ENCODE measurements around the gene TYK2. TPM values are rescaled to one million over a fixed set of nuclear protein-coding genes. Genes with fewer than 3 reads are reported as not detected.

TYK2 gene
- total RNA-seq, 1 experiment from 2014 or later: 108 TPM

DNA sequence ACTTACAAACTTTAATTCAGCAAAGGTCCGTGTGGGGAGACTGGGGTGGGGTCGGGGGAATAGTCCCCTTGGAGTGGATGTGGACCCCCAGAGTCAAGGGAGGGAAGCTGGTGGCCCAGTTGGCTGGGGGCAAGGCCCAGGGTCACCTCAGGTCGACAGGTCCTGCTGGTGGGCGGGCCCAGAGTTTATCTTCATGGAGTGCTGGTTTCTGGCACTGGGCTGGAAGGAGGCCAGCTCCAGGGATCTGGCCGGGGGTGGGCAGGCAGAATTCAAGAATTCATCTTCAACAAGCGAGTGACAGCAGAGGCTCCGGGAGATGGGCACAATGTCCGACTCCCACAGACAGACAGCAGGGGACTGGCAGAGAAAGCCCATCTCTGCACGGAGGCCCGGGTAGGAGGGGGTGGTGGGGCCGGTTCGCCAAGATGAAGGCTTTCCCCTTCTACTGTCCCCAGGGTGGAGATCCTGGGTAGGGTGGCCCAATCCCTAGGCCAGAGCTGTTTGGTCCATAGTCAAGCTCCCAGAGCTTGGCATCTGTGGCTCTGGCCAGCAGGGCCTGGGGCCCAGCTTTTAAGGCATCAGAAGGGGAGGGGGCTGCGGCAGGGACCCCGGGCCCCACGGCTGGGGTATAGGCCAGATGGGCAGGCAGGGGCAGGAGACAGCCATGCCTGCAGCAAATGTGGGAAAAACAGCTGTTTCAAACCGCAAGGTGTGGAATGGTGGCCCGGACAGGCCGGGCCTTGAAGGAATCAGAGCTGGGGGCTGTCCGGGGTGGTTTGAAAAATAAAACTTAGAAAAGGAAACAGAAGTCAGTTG, 63.9 kb downstream of the TYK2 start:
- Histone ChIP-seq H3K9me3 (ENCODE audit: low read length) (no peaks in the 10 kb centered on the region), H3K4me1 (ENCODE audit: low read length) (peaks cover 16% of the 10 kb centered on the region), H3K4me3 (ENCODE audit: low read length) (peak overlapping the region; percentile 93; the same call in 1 of the 2 replicates), H3K79me2 (ENCODE audit: low read length) (peaks cover 12% of the 10 kb centered on the region), H3K4me2 (ENCODE audit: low read depth, low read length, poor library complexity, severe bottlenecking) (peak overlapping the region; percentile 98), H3K9ac (ENCODE audit: low read length) (peak overlapping the region; percentile 88), H3K27ac (ENCODE audit: low read length) (no peak overlapping the region), H3K36me3 (ENCODE audit: insufficient read depth, low read length) (peaks cover 6% of the 10 kb centered on the region), H3K27me3 (ENCODE audit: low read length) (no peaks in the 10 kb centered on the region), H2AFZ (ENCODE audit: low read length) (no peak overlapping the region), H3K9me2 (replicated peaks; ENCODE audit: insufficient read depth, low read length) (no peaks in the 10 kb centered on the region), H4K20me1 (ENCODE audit: insufficient read depth, low read depth, low read length) (no peaks in the 10 kb centered on the region)
- no peak for DNase-seq

DNA sequence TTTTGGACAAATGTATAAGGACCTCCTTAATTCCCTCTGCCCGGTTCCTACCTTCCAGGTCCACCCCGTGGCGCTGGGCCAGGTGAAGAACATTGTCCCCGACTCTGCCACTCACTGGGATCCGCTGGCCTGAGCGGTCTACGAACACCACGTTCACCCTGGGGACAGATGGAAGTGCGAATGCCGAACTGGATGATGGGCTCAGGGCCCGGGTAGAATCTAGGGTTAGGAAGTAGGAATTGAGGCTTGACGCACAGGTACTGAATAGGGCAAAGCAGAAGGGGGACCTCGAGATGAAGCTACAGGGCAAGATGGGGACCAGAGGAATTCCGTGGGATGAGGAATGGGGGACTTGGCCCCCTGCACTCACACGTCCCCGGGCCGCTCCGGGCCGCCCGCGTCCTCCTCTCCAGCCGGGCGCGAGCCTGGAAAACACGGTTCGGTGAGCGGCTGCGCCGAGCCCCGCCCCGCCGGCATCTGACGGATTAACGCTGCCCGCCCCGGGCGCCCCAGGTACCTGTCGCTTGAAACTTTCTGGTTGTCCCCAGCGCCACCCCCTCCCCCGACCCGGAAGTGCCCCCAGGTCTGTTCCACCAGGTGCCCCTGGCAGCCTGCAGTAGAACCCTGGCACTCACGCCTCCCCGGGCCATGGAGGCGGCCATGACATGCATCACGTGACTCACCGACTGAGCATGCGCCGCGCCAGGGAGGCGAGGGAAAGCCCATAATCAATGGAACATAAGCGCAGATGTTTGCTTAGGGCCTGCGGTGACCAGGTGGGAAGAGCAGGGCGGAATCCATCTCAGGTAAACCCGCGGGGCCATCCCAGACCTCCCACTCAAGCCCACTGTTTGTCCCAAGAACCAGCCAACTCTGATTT, 64.8 kb downstream of the TYK2 start, which contains the start of gene FDX2:
Gene FDX2, minus strand, starts transcription at position 681 of the 880 bp plus-strand sequence. Its CDS starts 19 bp downstream, at position 662.
- Histone ChIP-seq H3K79me2 (ENCODE audit: low read length) (peaks cover 12% of the 10 kb centered on the region), H2AFZ (ENCODE audit: low read length) (peak within 1 kb of the TSS; percentile 83), H3K4me3 (ENCODE audit: low read length) (peak within 1 kb of the TSS; percentile 93), H4K20me1 (ENCODE audit: insufficient read depth, low read depth, low read length) (no peaks in the 10 kb centered on the region), H3K27ac (ENCODE audit: low read length) (no peak within 1 kb of the TSS), H3K4me1 (ENCODE audit: low read length) (peaks cover 16% of the 10 kb centered on the region), H3K36me3 (ENCODE audit: insufficient read depth, low read length) (peaks cover 6% of the 10 kb centered on the region), H3K4me2 (ENCODE audit: low read depth, low read length, poor library complexity, severe bottlenecking) (peak within 1 kb of the TSS; percentile 98), H3K9ac (ENCODE audit: low read length) (peak within 1 kb of the TSS; percentile 88), H3K9me3 (ENCODE audit: low read length) (no peaks in the 10 kb centered on the region), H3K27me3 (ENCODE audit: low read length) (no peaks in the 10 kb centered on the region), H3K9me2 (replicated peaks; ENCODE audit: insufficient read depth, low read length) (no peaks in the 10 kb centered on the region)
- DNase-seq: peak; percentile 96

DNA sequence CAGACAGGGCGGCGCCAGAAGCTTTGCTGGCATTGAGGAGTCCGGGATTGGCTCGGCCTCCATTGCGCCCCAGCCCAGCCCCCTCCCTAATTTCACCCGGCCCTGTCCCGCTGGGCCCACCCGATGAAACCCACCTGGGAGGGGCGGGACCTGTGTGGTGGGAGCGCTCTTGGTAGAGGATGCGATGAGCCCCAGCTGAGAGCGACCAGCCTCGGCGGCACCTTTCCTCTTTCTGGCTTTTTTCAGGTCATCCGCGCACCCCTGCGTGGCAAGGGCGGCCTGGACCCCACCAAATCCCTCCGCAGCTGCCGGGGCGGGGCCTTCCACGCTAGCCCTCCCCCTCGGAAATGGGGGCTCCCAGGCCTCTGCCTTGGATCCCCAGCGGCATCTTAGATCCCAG, 70.9 kb downstream of the TYK2 start, which contains the start of gene ZGLP1:
Gene ZGLP1, minus strand, starts transcription at position 393 of the 400 bp plus-strand sequence.
- Histone ChIP-seq H3K9me2 (replicated peaks; ENCODE audit: insufficient read depth, low read length) (no peaks in the 10 kb centered on the region), H3K27me3 (ENCODE audit: low read length) (no peaks in the 10 kb centered on the region), H3K36me3 (ENCODE audit: insufficient read depth, low read length) (no peaks in the 10 kb centered on the region), H2AFZ (ENCODE audit: low read length) (no peak within 1 kb of the TSS), H3K27ac (ENCODE audit: low read length) (no peak within 1 kb of the TSS), H3K4me3 (ENCODE audit: low read length) (no peak within 1 kb of the TSS), H3K79me2 (ENCODE audit: low read length) (peaks cover under 1% of the 10 kb centered on the region; the same call in 1 of the 2 replicates), H3K9ac (ENCODE audit: low read length) (no peak within 1 kb of the TSS), H4K20me1 (ENCODE audit: insufficient read depth, low read depth, low read length) (no peaks in the 10 kb centered on the region), H3K4me1 (ENCODE audit: low read length) (peaks cover under 1% of the 10 kb centered on the region; the same call in 1 of the 2 replicates), H3K4me2 (ENCODE audit: low read depth, low read length, poor library complexity, severe bottlenecking) (no peak within 1 kb of the TSS), H3K9me3 (ENCODE audit: low read length) (no peaks in the 10 kb centered on the region)
- DNase-seq: no peak

DNA sequence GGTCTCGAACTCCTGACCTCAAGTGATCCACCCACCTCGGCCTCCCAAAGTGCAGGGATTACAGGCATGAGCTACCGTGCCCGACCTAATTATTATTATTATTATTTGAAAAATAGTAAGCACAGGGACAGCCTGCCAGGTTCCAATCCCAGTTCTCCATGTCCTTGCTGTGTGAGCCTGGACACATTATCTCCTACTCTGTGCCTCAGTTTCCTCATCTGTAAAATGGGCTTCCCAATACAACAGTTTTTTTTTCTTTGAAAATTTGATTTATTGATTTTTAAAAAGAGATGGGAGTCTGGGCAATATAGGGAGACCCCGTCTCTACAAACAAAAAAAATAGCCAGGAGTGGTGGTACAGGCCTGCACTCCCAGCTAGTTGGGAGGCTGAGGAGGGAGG, 74.0 kb downstream of the TYK2 start:
- Histone ChIP-seq H3K27me3 (ENCODE audit: low read length) (no peaks in the 10 kb centered on the region), H3K9me3 (ENCODE audit: low read length) (no peaks in the 10 kb centered on the region)
- no peak for DNase-seq

DNA sequence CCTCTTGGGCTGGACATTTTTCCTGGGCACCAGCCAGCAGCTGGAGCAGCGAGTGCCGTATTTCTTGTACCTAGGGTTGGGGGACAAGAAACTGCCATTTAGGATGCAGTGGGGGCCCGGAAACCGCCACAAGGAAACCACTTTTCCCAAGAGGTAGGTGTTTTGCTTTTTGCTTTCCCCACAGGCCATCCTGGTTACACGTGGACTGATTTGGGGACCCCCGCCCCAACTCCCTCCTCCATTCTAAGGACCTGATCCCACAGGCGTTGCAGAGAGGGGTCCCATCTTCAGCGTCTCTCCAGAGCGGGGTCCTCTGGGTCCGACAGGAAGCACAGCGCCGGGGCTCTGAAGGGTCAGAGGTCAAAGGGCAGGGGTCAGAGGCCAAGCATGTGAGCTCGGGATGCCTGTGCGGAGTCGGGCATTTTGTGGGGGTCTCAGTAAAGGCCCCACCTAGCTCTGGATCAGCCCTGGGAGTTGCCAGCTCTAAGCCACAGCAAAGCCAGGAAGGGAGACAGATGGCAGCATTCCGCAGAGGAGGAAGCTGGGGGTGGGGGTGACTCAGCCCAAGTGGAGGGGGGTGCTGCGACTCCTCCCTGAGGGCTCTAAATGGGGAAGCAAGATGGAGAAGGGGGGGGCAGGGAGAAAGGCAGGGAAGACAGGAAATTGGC, 75.1 kb downstream of the TYK2 start:
- no peak for DNase-seq
- Histone ChIP-seq H3K79me2 (ENCODE audit: low read length) (no peaks in the 10 kb centered on the region), H3K36me3 (ENCODE audit: insufficient read depth, low read length) (no peaks in the 10 kb centered on the region), H3K4me1 (ENCODE audit: low read length) (no peaks in the 10 kb centered on the region), H3K4me2 (ENCODE audit: low read depth, low read length, poor library complexity, severe bottlenecking) (no peak overlapping the region), H3K4me3 (ENCODE audit: low read length) (no peak overlapping the region), H3K27me3 (ENCODE audit: low read length) (no peaks in the 10 kb centered on the region), H2AFZ (ENCODE audit: low read length) (no peak overlapping the region), H3K9me3 (ENCODE audit: low read length) (no peaks in the 10 kb centered on the region), H4K20me1 (ENCODE audit: insufficient read depth, low read depth, low read length) (no peaks in the 10 kb centered on the region), H3K9me2 (replicated peaks; ENCODE audit: insufficient read depth, low read length) (no peaks in the 10 kb centered on the region), H3K9ac (ENCODE audit: low read length) (no peak overlapping the region), H3K27ac (ENCODE audit: low read length) (no peak overlapping the region)

More for the DNA sequence above, 74.0 kb downstream of the TYK2 start:
- no peaks in the 10 kb centered on the region for H4K20me1 ChIP-seq (ENCODE audit: insufficient read depth, low read depth, low read length)
- no peaks in the 10 kb centered on the region for H3K4me1 ChIP-seq (ENCODE audit: low read length)
- H3K79me2 ChIP-seq (ENCODE audit: low read length): no peaks in the 10 kb centered on the region
- no peaks in the 10 kb centered on the region for H3K9me2 ChIP-seq (replicated peaks; ENCODE audit: insufficient read depth, low read length)
- no peak overlapping the region for H3K27ac ChIP-seq (ENCODE audit: low read length)
- no peak overlapping the region for H3K4me3 ChIP-seq (ENCODE audit: low read length)
- no peaks in the 10 kb centered on the region for H3K36me3 ChIP-seq (ENCODE audit: insufficient read depth, low read length)
- no peak overlapping the region for H3K9ac ChIP-seq (ENCODE audit: low read length)
- no peak overlapping the region for H2AFZ ChIP-seq (ENCODE audit: low read length)
- no peak overlapping the region for H3K4me2 ChIP-seq (ENCODE audit: low read depth, low read length, poor library complexity, severe bottlenecking)

Small RNAs within 50 kb of the gene (small RNA-seq; reads per million reads assigned to genes)
- gene AC011511.1: not detected
- not detected for gene AC011511.4

Other genes with a start within 250 kb of the TYK2 start
- 94.9 and 145 TPM in 2 replicates for gene DNMT1, start 185.6 kb downstream of the TYK2 start, total RNA-seq (2014; rRNA removed; shearing (Covaris generic); ENCODE audit: low replicate concordance)
- gene S1PR2, start 149.2 kb downstream of the TYK2 start, total RNA-seq (2014; rRNA removed; shearing (Covaris generic); ENCODE audit: low replicate concordance): 65.1 and 67.6 TPM in 2 replicates
- 78.6 and 136 TPM in 2 replicates for gene MRPL4, start 128.4 kb downstream of the TYK2 start, total RNA-seq (2014; rRNA removed; shearing (Covaris generic); ENCODE audit: low replicate concordance)
- 1.8 and 5.1 TPM in 2 replicates for gene ICAM1, start 109.5 kb downstream of the TYK2 start, total RNA-seq (2014; rRNA removed; shearing (Covaris generic); ENCODE audit: low replicate concordance)
- not detected in 2 replicates for gene ICAM4, start 93.6 kb downstream of the TYK2 start, total RNA-seq (2014; rRNA removed; shearing (Covaris generic); ENCODE audit: low replicate concordance)
- gene ICAM5, start 90.6 kb downstream of the TYK2 start, total RNA-seq (2014; rRNA removed; shearing (Covaris generic); ENCODE audit: low replicate concordance): 4.5 and 9.1 TPM in 2 replicates
- gene ZGLP1, start 70.8 kb downstream of the TYK2 start, total RNA-seq (2014; rRNA removed; shearing (Covaris generic); ENCODE audit: low replicate concordance): 5.3 and 7.1 TPM in 2 replicates
- gene FDX2, start 64.6 kb downstream of the TYK2 start, total RNA-seq (2014; rRNA removed; shearing (Covaris generic); ENCODE audit: low replicate concordance): 11.9 and 23.2 TPM in 2 replicates
- 13.2 and 19.6 TPM in 2 replicates for gene RAVER1, start 47.0 kb downstream of the TYK2 start, total RNA-seq (2014; rRNA removed; shearing (Covaris generic); ENCODE audit: low replicate concordance)
- 92.1 and 206 TPM in 2 replicates for gene ICAM3, start 40.9 kb downstream of the TYK2 start, total RNA-seq (2014; rRNA removed; shearing (Covaris generic); ENCODE audit: low replicate concordance)
- 86.3 and 225 TPM in 2 replicates for gene CDC37, start 23.0 kb upstream of the TYK2 start, total RNA-seq (2014; rRNA removed; shearing (Covaris generic); ENCODE audit: low replicate concordance)
- gene PDE4A, start 40.0 kb upstream of the TYK2 start, total RNA-seq (2014; rRNA removed; shearing (Covaris generic); ENCODE audit: low replicate concordance): 2.6 and 2.9 TPM in 2 replicates
- gene KEAP1, start 122.8 kb upstream of the TYK2 start, total RNA-seq (2014; rRNA removed; shearing (Covaris generic); ENCODE audit: low replicate concordance): 25.0 and 53.9 TPM in 2 replicates
- gene S1PR5, start 136.9 kb upstream of the TYK2 start, total RNA-seq (2014; rRNA removed; shearing (Covaris generic); ENCODE audit: low replicate concordance): not detected in 2 replicates
- gene ATG4D, start 163.3 kb upstream of the TYK2 start, total RNA-seq (2014; rRNA removed; shearing (Covaris generic); ENCODE audit: low replicate concordance): 7.0 and 15.2 TPM in 2 replicates
- 30.0 and 41.7 TPM in 2 replicates for gene KRI1, start 185.4 kb upstream of the TYK2 start, total RNA-seq (2014; rRNA removed; shearing (Covaris generic); ENCODE audit: low replicate concordance)
- 2.3 and 3.7 TPM in 2 replicates for gene CDKN2D, start 188.4 kb upstream of the TYK2 start, total RNA-seq (2014; rRNA removed; shearing (Covaris generic); ENCODE audit: low replicate concordance)
- not detected in 2 replicates for gene AP1M2, start 206.7 kb upstream of the TYK2 start, total RNA-seq (2014; rRNA removed; shearing (Covaris generic); ENCODE audit: low replicate concordance)
- gene SLC44A2, start 245.0 kb upstream of the TYK2 start, total RNA-seq (2014; rRNA removed; shearing (Covaris generic); ENCODE audit: low replicate concordance): 38.2 and 48.0 TPM in 2 replicates